Hindlimb muscle (tissue), 1 donor: Measurements from ENCODE around the gene RFTN1. TPM values are rescaled to one million over a fixed set of nuclear protein-coding genes. Genes with fewer than 3 reads are reported as not detected.

ENCODE experiments used
- polyA plus RNA-seq: library from polyadenylated mRNA; unstranded; fragments of 120-200 nt; gene quantifications from one replicate; pipeline ENCODE4 v1.2.1, GENCODE V29; 2013; ENCODE audit not compliant: insufficient read length

The RFTN1 gene
- polyA plus RNA-seq, 1 donor: 22.2 TPM

Other genes with a start within 250 kb of the RFTN1 start
- gene DPH3, start 248.8 kb downstream of the RFTN1 start, polyA plus RNA-seq: 21.4 TPM
- 9.0 TPM for gene OXNAD1, start 248.5 kb downstream of the RFTN1 start, polyA plus RNA-seq
- not detected for gene DAZL, start 91.7 kb upstream of the RFTN1 start, polyA plus RNA-seq